Mesenchymal stem cell (in vitro differentiated cells and primary cell): ENCODE data around the gene RARRES1.

Source experiments
- DNase-seq: peaks from one replicate; pipeline ENCODE4 v3.0.0-alpha.2; 2013
- H2AFZ ChIP-seq: one replicate; pipeline ENCODE4 v1.6.1; 2013; ENCODE audit warnings: low read depth, mild to moderate bottlenecking, control low read depth, inconsistent platforms, low read length, moderate library complexity
- H2AK5ac ChIP-seq: 2 replicates; pipeline ENCODE4 v1.6.1; 2013; ENCODE audit warnings: low read length, moderate library complexity, mild to moderate bottlenecking, inconsistent platforms; ENCODE audit not compliant: severe bottlenecking
- H2BK120ac ChIP-seq: one replicate; pipeline ENCODE4 v1.6.1; 2013; ENCODE audit warnings: low read depth, mild to moderate bottlenecking, inconsistent platforms, low read length, moderate library complexity
- H2BK12ac ChIP-seq, 2 experiments: one replicate each; pipeline ENCODE4 v1.6.1; 2013; ENCODE audit warnings: inconsistent platforms in 2 of 2, low read length in 2 of 2, mild to moderate bottlenecking in 2 of 2, moderate library complexity in 2 of 2, control low read depth in 1 of 2
- H2BK15ac ChIP-seq: one replicate; pipeline ENCODE4 v1.6.1; 2013; ENCODE audit warnings: mild to moderate bottlenecking, low read depth, inconsistent platforms; ENCODE audit not compliant: poor library complexity, severe bottlenecking
- H2BK5ac ChIP-seq: 2 replicates; pipeline ENCODE4 v1.6.1; 2013; ENCODE audit warnings: low read depth, mild to moderate bottlenecking, low read length, control low read depth, inconsistent platforms; ENCODE audit not compliant: poor library complexity, severe bottlenecking
- H3K14ac ChIP-seq, 2 experiments: one replicate each; pipeline ENCODE4 v1.6.1; 2013; ENCODE audit warnings: inconsistent platforms in 2 of 2, low read length in 2 of 2, control low read depth in 1 of 2, mild to moderate bottlenecking in 1 of 2, moderate library complexity in 1 of 2
- H3K18ac ChIP-seq, 2 experiments: one replicate each; pipeline ENCODE4 v1.6.1; 2013; ENCODE audit warnings: inconsistent platforms in 2 of 2, low read length in 2 of 2, control low read depth in 1 of 2, low read depth in 1 of 2, mild to moderate bottlenecking in 1 of 2
- H3K23ac ChIP-seq, 2 experiments: one replicate each; pipeline ENCODE4 v1.6.1; 2013; ENCODE audit warnings: inconsistent platforms in 2 of 2, low read length in 2 of 2, mild to moderate bottlenecking in 2 of 2, moderate library complexity in 2 of 2, control low read depth in 1 of 2
- H3K27ac ChIP-seq: 2 replicates; pipeline ENCODE4 v1.5.1; 2013; ENCODE audit warnings: mild to moderate bottlenecking, moderate library complexity, low read length, control low read depth, inconsistent platforms; ENCODE audit not compliant: poor library complexity, severe bottlenecking
- H3K27me3 ChIP-seq, 2 experiments: 2 replicates each; pipeline versions ENCODE4 v1.6.1 to v1.7.0; 2013; ENCODE audit warnings: low read length in 2 of 2, mild to moderate bottlenecking in 2 of 2, moderate library complexity in 2 of 2, control low read depth in 1 of 2, inconsistent platforms in 1 of 2; ENCODE audit not compliant: control insufficient read depth in 1 of 2, insufficient read depth in 1 of 2
- H3K36me3 ChIP-seq, 2 experiments: 2 replicates each; pipeline versions ENCODE4 v1.6.1 to v1.7.0; 2013; ENCODE audit warnings: low read length in 2 of 2, control low read depth in 1 of 2, inconsistent platforms in 1 of 2, low read depth in 1 of 2, mild to moderate bottlenecking in 1 of 2; ENCODE audit not compliant: insufficient read depth in 2 of 2, control insufficient read depth in 1 of 2
- H3K4ac ChIP-seq, 2 experiments: one replicate each; pipeline ENCODE4 v1.6.1; 2013; ENCODE audit warnings: inconsistent platforms in 2 of 2, low read length in 2 of 2, mild to moderate bottlenecking in 2 of 2, moderate library complexity in 2 of 2, control low read depth in 1 of 2, low read depth in 1 of 2
- H3K4me1 ChIP-seq: 2 replicates; pipeline ENCODE4 v1.6.1; 2013; ENCODE audit warnings: low read depth, low read length, control low read depth; ENCODE audit not compliant: control insufficient read depth, insufficient read depth
- H3K4me2 ChIP-seq: 2 replicates; pipeline ENCODE4 v1.6.1; 2013; ENCODE audit warnings: low read length, mild to moderate bottlenecking, inconsistent platforms; ENCODE audit not compliant: poor library complexity, severe bottlenecking
- H3K4me3 ChIP-seq, 2 experiments: 2 replicates each; pipeline versions ENCODE4 v1.5.1 to v1.7.0; 2013; ENCODE audit warnings: low read length in 2 of 2, mild to moderate bottlenecking in 2 of 2, control low read depth in 1 of 2, low read depth in 1 of 2; ENCODE audit not compliant: insufficient read depth in 1 of 2
- H3K79me1 ChIP-seq: replicated peaks from 2 replicates; pipeline ENCODE4 v1.6.1; 2013; ENCODE audit warnings: mild to moderate bottlenecking, control low read depth, low read length, inconsistent platforms; ENCODE audit not compliant: poor library complexity, severe bottlenecking
- H3K9ac ChIP-seq: 2 replicates; pipeline ENCODE4 v1.7.0; 2013; ENCODE audit warnings: mild to moderate bottlenecking, low read length, moderate library complexity
- H3K9me3 ChIP-seq: 2 replicates; pipeline ENCODE4 v1.7.0; 2013; ENCODE audit warnings: mild to moderate bottlenecking, low read length; ENCODE audit not compliant: control insufficient read depth
- H4K8ac ChIP-seq: one replicate; pipeline ENCODE4 v1.6.1; 2013; ENCODE audit warnings: inconsistent platforms, mild to moderate bottlenecking, low read length, moderate library complexity
- H4K91ac ChIP-seq: one replicate; pipeline ENCODE4 v1.6.1; 2013; ENCODE audit warnings: mild to moderate bottlenecking, low read length, inconsistent platforms
- WGBS: methylation state at CpG from one replicate; pipeline ENCODE4 v1.1.7; 2013; ENCODE audit warnings: mixed read lengths; 5-methylcytosine and 5-hydroxymethylcytosine counted together

Gene RARRES1

DNA sequence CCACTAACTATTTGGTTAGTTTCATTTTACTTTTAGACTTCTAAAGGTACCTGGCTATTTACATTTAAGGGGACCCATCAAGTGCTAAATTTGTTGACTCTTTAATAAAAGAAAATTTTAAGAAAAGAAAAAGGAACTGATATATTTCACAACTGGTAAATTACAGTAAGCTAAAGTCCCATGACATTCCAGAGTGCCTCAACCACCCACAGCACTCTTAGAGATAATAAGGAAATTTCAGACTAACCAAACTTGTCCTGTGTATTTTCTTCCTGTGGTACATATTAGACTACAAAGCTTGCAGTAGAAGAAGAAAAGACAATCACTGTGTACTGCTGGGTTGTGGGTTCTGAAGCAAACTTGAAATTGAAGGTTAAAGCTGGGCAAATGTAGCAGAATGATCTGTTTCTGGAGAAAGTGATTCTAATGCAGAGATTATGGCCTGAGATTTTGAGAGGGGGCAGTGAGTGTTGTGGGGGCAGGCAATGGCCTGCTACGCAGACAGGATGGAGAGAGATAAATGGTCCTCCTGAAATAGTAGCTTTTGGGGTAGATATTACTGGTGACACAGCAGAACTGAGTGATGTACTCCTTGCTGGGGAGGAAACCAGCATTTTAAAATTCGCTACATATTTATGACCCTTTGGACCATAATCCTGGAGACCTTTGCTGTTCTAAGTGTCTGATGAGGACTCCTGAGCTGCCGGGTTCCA lies 45.1 kb upstream of the RARRES1 start:
- DNase-seq, result peak; percentile 23
- H3K27me3 ChIP-seq, result no peaks in the 10 kb centered on the region
- no peak overlapping the region for H3K4me2 ChIP-seq
- H3K4me3 ChIP-seq, result no peak overlapping the region
- H3K4ac ChIP-seq, result peak overlapping the region in 1 of 2 experiments; percentile 77
- no peak overlapping the region for H3K14ac ChIP-seq
- H2BK5ac ChIP-seq, result no peak overlapping the region
- H3K4me1 ChIP-seq, result peaks cover 1% of the 10 kb centered on the region
- no peak overlapping the region for H2BK120ac ChIP-seq
- H3K9me3 ChIP-seq, result no peaks in the 10 kb centered on the region
- H2AFZ ChIP-seq, result no peak overlapping the region
- H3K27ac ChIP-seq, result no peak overlapping the region
- peak overlapping the region; percentile 58 for H3K9ac ChIP-seq
- H2AK5ac ChIP-seq, result no peak overlapping the region
- H4K8ac ChIP-seq, result peak overlapping the region; percentile 19
- WGBS, result 65% methylated on average over 3 of the region's 3 CpGs
- no peak overlapping the region for H3K23ac ChIP-seq
- no peaks in the 10 kb centered on the region for H3K79me1 ChIP-seq
- no peak overlapping the region for H4K91ac ChIP-seq
- no peak overlapping the region for H2BK15ac ChIP-seq
- H3K36me3 ChIP-seq, result no peaks in the 10 kb centered on the region
- peak overlapping the region in 1 of 2 experiments; percentile 10 for H2BK12ac ChIP-seq
- peak overlapping the region; percentile 26 to 78 for H3K18ac ChIP-seq

DNA sequence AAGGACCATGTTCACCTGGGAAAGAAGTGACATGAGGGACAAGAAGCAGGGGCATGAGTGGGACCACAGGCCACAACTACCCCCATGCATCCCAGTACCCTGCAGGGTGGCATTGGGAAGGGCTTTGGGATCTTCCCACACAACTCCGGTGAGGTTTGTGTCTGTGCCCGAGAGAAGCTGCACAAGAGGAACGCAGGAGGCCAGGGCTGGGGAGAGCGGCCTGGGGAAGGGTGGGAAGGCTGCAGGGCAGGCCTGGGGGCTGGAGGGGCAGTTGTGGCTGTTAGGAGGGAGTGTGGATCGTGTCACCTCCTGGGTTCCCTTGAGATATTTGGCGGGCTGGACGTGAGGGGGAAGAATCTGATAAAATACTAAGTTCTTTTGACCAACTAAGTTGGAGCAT lies 44.3 kb upstream of the RARRES1 start:
- Histone ChIP-seq H3K9me3 (no peaks in the 10 kb centered on the region), H2BK5ac (no peak overlapping the region), H3K23ac (no peak overlapping the region), H3K27ac (no peak overlapping the region), H3K79me1 (no peaks in the 10 kb centered on the region), H3K4me1 (peaks cover 1% of the 10 kb centered on the region), H3K4me3 (no peak overlapping the region), H4K91ac (peak overlapping the region; percentile 34), H2AFZ (no peak overlapping the region), H2BK120ac (peak overlapping the region; percentile 42), H3K18ac (peak overlapping the region; percentile 77 to 87), H3K4ac (peak overlapping the region; percentile 57 to 69), H3K27me3 (no peaks in the 10 kb centered on the region), H3K9ac (peak overlapping the region; percentile 58), H4K8ac (peak overlapping the region; percentile 12), H3K4me2 (no peak overlapping the region), H2AK5ac (no peak overlapping the region), H2BK15ac (peak overlapping the region; percentile 74), H2BK12ac (peak overlapping the region; percentile 85 to 88), H3K36me3 (no peaks in the 10 kb centered on the region), H3K14ac (no peak overlapping the region)
- no peak for DNase-seq
- 96% methylated on average over 7 of the region's 7 CpGs for WGBS

DNA sequence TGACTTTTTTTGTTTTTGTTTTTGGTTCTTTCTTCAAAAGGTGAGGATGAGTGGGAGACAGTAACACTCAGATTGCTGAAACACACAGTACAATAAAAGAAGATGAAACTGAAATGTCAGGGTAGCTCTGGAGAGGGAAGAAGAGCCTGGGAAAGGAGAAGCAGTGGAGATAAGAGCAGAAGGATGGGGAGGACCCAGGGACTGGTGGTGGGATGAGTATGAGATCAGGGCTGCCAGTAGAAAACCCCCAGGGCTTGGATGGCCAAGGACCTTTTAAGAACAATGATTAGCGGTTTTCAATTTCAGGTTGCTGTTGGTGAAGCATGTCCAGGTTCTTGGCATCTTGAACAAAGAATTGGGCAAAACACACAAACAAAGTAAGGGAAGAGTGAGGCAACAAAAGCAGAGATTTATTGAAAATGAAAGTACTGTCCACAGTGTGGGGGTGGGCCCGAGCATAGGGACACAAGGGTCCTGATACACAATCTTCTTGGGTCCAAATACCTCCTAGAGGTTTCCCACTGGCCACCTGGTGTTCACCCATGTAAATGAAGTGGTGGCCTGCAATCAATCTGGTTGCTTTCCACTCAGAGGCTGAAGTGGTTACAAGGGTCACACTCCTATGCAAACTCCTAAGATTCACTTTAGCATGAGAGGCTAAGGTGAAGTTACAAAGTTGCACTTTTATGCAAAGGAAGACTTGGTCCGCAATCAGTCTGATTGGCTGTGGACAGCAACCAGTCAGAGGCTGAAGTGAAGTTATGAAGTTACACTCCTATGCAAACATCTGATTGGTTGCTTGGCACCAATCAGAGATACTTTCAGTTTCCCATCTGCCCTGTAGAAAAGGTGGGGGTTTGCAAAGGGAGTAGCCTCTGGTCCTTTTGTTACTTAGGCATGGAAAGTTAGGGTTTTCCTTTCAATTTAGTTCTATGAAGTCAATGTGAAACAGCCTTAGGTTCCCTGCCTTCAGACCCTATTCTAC lies 43.5 kb upstream of the RARRES1 start:
- Histone ChIP-seq H3K9ac (peak overlapping the region; percentile 69), H2BK120ac (no peak overlapping the region), H2AFZ (no peak overlapping the region)

DNA sequence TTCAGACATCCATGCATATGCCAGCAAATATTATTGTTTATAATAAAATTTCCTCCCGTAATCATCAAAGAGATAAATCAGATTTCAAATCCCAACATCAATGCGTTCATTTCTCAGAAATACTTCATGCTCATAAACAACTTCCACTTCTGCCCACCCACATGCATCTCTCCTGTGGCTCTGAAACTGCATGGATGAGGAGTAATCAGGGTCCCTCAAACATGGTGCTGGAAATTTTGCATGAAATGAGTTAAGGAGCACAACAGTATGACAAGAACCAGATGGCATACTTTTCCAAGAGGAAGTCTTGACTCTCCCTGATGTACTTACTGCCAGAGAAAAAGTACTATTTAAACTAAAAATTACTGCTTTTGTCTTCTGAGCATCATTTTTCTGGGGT lies 42.7 kb upstream of the RARRES1 start:
- Histone ChIP-seq H3K4me2 (no peak overlapping the region), H3K18ac (no peak overlapping the region), H3K4me3 (no peak overlapping the region), H3K9ac (peak overlapping the region; percentile 69), H3K23ac (no peak overlapping the region), H3K27ac (no peak overlapping the region), H3K9me3 (no peaks in the 10 kb centered on the region), H3K27me3 (no peaks in the 10 kb centered on the region), H2BK15ac (no peak overlapping the region), H2AFZ (no peak overlapping the region), H3K4ac (no peak overlapping the region), H2AK5ac (no peak overlapping the region), H4K8ac (no peak overlapping the region), H3K79me1 (no peaks in the 10 kb centered on the region), H4K91ac (no peak overlapping the region), H2BK12ac (no peak overlapping the region), H3K36me3 (no peaks in the 10 kb centered on the region), H2BK5ac (no peak overlapping the region), H3K14ac (no peak overlapping the region), H2BK120ac (no peak overlapping the region), H3K4me1 (peaks cover 3% of the 10 kb centered on the region)
- WGBS, result 100% methylated on average over 2 of the region's 2 CpGs
- DNase-seq, result peak; percentile 28

More for the DNA sequence above, 43.5 kb upstream of the RARRES1 start:
- no peak overlapping the region for H3K14ac ChIP-seq
- no peaks in the 10 kb centered on the region for H3K27me3 ChIP-seq
- peak; percentile 27 for DNase-seq
- no peak overlapping the region for H4K91ac ChIP-seq
- no peaks in the 10 kb centered on the region for H3K79me1 ChIP-seq
- no peak overlapping the region for H4K8ac ChIP-seq
- no peak overlapping the region for H2AK5ac ChIP-seq
- 98% methylated on average over 3 of the region's 3 CpGs for whole genome bisulfite sequencing
- no peaks in the 10 kb centered on the region for H3K36me3 ChIP-seq
- H3K18ac ChIP-seq, result no peak overlapping the region
- H3K4ac ChIP-seq, result no peak overlapping the region
- H3K4me2 ChIP-seq, result no peak overlapping the region
- H2BK15ac ChIP-seq, result no peak overlapping the region
- H3K23ac ChIP-seq, result no peak overlapping the region
- peaks cover 1% of the 10 kb centered on the region for H3K4me1 ChIP-seq
- no peak overlapping the region for H2BK12ac ChIP-seq
- H2BK5ac ChIP-seq, result no peak overlapping the region
- H3K9me3 ChIP-seq, result no peaks in the 10 kb centered on the region
- no peak overlapping the region for H3K4me3 ChIP-seq
- H3K27ac ChIP-seq, result no peak overlapping the region
